BLaER1 treated with 17β-estradiol and CSF1 and Interleukin-3, amounts not matched to agents 10 nM and 100 nM (cell line): Measurements from ENCODE around the gene C1orf52.

Source experiments
- H3K27ac ChIP-seq, 11 experiments: shearing (Covaris generic); formaldehyde crosslinking; 2 replicates each; pipeline ENCODE4 v1.8.1; 2022
- H3K27me3 ChIP-seq, 11 experiments: shearing (Covaris generic); formaldehyde crosslinking; 2 replicates each; pipeline ENCODE4 v1.8.1; 2022
- H3K36me3 ChIP-seq, 11 experiments: shearing (Covaris generic); formaldehyde crosslinking; 2 replicates each; pipeline ENCODE4 v1.8.1; 2022
- H3K4me1 ChIP-seq, 10 experiments: shearing (Covaris generic); formaldehyde crosslinking; 2 replicates each; pipeline ENCODE4 v1.8.1; 2022
- H3K4me2 ChIP-seq, 11 experiments: shearing (Covaris generic); formaldehyde crosslinking; 2 replicates each; pipeline ENCODE4 v1.8.1; 2022
- H3K4me3 ChIP-seq, 10 experiments: shearing (Covaris generic); formaldehyde crosslinking; 2 replicates each; pipeline ENCODE4 v1.8.1; 2022
- H3K9ac ChIP-seq, 11 experiments: shearing (Covaris generic); formaldehyde crosslinking; 2 replicates each; pipeline ENCODE4 v1.8.1; 2022
- H3K9me3 ChIP-seq, 11 experiments: shearing (Covaris generic); formaldehyde crosslinking; replicated peaks in 1 of 11; 2 replicates each; pipeline ENCODE4 v1.8.1; 2022
- H4K20me1 ChIP-seq, 11 experiments: shearing (Covaris generic); formaldehyde crosslinking; 2 replicates each; pipeline ENCODE4 v1.8.1; 2022
- Cebpa-rat ChIP-seq, 11 experiments: shearing (Covaris generic); IDR thresholded peaks; 2 replicates each; pipeline ENCODE4 v1.8.1; 2022

Gene C1orf52

DNA sequence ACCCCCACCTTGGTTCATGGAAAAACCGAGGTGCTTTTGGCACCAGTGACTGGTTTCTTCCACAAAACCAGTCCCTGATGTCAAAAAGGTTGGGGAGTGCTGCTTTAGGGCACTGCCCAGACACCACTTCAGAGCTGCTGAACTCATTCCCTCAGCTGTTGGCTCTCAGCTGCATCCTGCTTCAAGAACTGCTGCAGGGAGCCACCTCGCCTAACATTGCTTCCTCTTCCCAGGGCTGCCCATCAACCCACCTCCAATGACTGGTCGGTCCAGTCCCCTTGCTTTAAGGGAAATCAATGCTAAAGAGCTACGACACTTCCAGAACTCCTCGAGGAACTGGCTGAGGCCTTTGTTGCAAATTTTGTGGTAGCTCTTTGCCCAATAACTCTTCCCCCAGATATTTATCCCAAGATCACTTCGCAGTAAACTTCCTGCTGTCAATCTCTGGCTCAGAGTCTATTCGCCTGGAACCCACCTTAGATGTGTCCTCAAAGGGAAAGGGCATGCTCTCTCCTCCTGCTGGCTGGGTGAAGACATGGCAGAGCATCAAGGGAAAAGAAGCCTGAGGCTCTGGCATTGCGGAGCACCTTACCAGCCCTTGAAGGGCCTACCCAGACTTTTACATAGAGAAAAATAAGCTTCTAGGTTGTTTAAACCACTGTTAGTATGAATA is 29.0 kb downstream of the C1orf52 start:
- no peak overlapping the region for H3K4me2 ChIP-seq
- H3K4me3 ChIP-seq, result no peak overlapping the region
- no peak overlapping the region for H3K27ac ChIP-seq
- no peaks in the 10 kb centered on the region for H3K9me3 ChIP-seq
- no peak overlapping the region for H3K9ac ChIP-seq
- no peaks in the 10 kb centered on the region for H3K27me3 ChIP-seq
- H3K36me3 ChIP-seq, result no peaks in the 10 kb centered on the region
- H4K20me1 ChIP-seq, result no peaks in the 10 kb centered on the region
- TF ChIP-seq Cebpa-rat (IDR thresholded peaks at IDR 0.05), result no peak
- H3K4me1 ChIP-seq, result no peaks in the 10 kb centered on the region

DNA sequence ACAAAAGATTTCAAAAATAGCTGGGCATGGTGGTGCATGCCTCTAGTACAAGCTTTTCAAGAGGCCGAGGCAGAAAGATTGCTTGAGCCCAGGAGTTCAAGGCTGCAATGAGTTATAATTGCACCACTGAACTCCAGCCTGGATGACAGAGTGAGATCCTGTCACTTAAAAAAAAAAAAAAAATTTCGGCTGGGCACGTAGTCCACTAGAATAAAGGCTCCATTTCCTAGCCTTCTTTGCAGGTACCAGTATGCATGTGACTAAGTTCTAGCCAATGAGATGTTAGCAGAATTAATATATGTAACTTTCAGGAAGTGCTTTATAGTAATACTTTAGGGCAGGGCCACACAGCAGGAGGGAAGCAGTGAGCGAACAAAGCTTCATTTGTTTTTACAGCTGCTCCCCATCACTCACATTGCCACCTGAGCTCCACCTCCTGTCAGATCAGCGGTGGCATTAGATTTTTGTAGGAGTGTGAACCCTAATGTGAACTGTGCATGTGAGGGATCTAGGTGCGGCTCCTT is 29.8 kb downstream of the C1orf52 start:
- no peaks in the 10 kb centered on the region for H3K9me3 ChIP-seq
- TF ChIP-seq Cebpa-rat (IDR thresholded peaks at IDR 0.05), result no peak
- no peak overlapping the region for H3K9ac ChIP-seq
- H3K27me3 ChIP-seq, result no peaks in the 10 kb centered on the region
- no peak overlapping the region for H3K4me2 ChIP-seq
- no peaks in the 10 kb centered on the region for H4K20me1 ChIP-seq
- no peaks in the 10 kb centered on the region for H3K4me1 ChIP-seq
- no peaks in the 10 kb centered on the region for H3K36me3 ChIP-seq
- H3K4me3 ChIP-seq, result no peak overlapping the region
- no peak overlapping the region for H3K27ac ChIP-seq

DNA sequence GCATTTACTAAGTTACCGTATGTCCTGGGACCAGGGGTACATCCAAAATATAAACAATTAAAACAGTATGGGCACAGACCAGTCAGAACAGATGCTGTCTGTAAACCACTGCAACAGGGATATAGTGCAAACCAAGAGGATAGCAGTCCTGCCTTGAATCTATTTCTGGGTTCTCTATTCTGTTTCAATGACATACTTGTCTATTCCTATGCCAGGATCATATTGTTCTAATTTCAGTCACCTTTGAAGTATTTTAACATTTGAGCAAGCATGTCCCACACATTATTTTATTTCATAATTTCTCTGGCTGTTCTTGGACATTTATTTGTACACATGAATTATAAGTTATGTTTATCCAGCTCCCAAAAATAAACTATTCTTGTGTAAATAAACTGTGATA is 30.5 kb downstream of the C1orf52 start:
- H3K36me3 ChIP-seq, result no peaks in the 10 kb centered on the region
- H3K27ac ChIP-seq, result no peak overlapping the region
- no peak for TF ChIP-seq Cebpa-rat (IDR thresholded peaks at IDR 0.05)
- H3K9me3 ChIP-seq, result no peaks in the 10 kb centered on the region
- no peak overlapping the region for H3K9ac ChIP-seq
- no peaks in the 10 kb centered on the region for H3K27me3 ChIP-seq
- no peak overlapping the region for H3K4me3 ChIP-seq
- no peaks in the 10 kb centered on the region for H3K4me1 ChIP-seq
- no peaks in the 10 kb centered on the region for H4K20me1 ChIP-seq
- H3K4me2 ChIP-seq, result no peak overlapping the region

DNA sequence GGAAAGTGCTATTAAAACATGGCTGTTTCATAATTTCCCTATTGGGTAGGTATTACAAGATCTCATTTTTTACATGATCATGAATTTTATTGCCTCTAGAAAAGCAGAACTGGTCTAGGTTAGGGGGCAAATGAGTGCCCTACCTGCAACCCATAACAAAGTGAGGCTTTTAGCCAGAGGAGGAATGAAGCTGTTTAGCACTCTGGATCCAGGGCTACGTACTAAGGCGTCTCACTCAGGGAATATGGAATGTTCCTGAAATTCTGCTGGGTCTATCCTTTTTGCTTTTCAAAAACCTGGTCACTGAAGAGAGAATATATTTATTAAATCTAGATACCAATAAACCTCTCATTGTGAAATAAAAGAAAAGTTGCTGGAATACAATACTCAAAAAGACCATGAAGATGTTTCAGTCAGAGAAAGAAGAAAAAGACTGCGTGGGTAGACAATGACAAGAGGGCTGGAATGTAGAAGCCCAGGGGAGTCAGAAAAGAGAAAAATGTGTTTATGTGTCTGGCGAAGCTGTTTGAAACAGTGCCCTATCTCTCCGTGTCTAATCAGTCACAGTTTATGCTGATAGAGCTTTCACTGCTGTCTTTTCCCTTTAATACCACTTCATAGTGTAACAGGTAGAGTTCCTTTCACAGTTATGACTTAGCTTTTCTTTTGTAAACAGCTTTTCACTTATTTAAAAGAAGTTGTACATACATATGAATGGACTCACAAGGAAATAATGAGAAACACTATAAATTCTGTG is 33.7 kb downstream of the C1orf52 start:
- Histone ChIP-seq H3K9ac (no peak overlapping the region), H3K4me1 (no peaks in the 10 kb centered on the region), H3K27me3 (no peaks in the 10 kb centered on the region), H4K20me1 (no peaks in the 10 kb centered on the region), H3K36me3 (no peaks in the 10 kb centered on the region), H3K9me3 (no peaks in the 10 kb centered on the region), H3K4me3 (no peak overlapping the region), H3K4me2 (no peak overlapping the region), H3K27ac (no peak overlapping the region)
- no peak for TF ChIP-seq Cebpa-rat (IDR thresholded peaks at IDR 0.05)

DNA sequence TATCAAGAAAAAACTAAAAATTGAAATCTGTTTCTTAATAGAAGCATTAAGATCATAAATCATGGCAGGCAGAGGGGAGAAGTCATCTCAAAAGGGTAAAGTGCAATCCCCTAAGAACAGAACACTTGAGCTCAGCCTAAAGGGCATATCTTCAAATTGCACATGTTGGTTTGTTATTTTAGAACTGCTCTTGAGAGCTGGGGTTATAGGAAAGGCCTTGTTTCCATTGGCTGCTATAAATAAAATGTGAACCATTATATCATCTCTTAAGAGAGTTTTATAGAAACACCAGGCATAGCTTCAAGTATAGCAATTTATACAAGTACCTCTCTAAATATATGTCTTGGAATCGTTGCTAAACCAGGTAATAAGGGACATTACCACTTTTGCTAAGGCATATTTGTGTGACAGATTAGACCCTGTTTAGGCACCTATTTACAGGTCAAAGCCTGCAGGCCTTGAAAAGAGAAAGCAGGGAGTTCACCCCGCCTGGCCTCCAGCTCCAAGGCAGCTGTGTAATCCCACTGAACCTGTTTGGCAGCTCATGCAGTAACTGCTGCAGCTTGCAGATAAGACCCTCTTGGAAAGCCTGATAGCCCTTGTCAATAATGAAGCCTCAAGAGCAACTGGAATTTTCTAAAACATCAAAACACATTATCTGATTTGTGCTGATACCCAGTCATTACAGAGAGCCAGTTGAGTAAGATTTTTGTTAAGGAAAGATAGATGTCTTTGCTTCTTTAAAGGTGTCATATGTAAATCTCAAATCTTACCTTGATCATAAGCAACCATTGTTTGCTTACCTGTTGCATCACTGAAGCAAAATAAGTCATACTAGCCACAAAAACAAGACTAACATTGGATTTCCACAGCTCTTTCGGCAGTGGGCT is 34.5 kb downstream of the C1orf52 start:
- no peaks in the 10 kb centered on the region for H3K4me1 ChIP-seq
- H3K4me2 ChIP-seq, result no peak overlapping the region
- no peaks in the 10 kb centered on the region for H3K27me3 ChIP-seq
- no peak for TF ChIP-seq Cebpa-rat (IDR thresholded peaks at IDR 0.05)
- no peak overlapping the region for H3K27ac ChIP-seq
- H3K36me3 ChIP-seq, result no peaks in the 10 kb centered on the region
- no peaks in the 10 kb centered on the region for H3K9me3 ChIP-seq
- H3K9ac ChIP-seq, result no peak overlapping the region
- no peaks in the 10 kb centered on the region for H4K20me1 ChIP-seq
- H3K4me3 ChIP-seq, result no peak overlapping the region

DNA sequence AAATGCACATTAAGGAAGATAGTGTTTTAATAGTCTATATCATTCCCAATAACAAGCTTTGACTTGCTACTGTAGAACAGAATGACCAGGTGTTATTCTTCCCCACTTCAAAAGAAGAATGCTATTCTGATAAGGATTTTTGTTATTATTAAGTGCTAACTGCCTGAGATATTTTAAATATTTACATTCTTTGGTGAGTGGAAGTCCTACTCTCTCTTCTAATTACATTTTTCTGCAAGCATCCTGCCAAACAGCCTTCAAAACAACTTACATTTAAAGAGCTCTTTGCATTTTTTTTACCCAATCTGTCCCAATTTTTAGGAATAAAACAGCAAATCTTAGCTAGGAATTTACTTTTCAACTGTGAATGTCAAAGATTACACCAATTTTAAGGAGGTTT is 35.2 kb downstream of the C1orf52 start:
- no peak for TF ChIP-seq Cebpa-rat (IDR thresholded peaks at IDR 0.05)
- no peak overlapping the region for H3K9ac ChIP-seq
- H3K4me2 ChIP-seq, result no peak overlapping the region

DNA sequence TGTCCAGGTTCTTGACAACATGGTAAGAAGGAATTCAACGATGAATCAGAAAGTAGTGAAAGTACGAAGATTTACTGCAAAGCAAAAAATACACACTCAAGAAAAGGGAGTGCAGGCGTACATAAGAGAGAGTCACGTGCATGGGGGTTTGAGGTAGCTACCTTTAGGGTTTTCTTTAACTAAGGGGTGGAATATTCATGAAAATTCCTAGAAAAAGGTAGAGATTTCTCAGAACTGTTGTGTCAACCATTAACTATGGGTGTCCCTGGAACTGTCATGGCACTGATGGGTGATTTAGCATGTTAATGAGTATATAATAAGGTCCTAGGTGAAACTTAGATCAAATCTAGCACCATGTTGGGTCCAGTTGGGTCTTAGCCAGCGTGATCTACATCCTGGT is 36.1 kb downstream of the C1orf52 start:
- H3K9ac ChIP-seq, result no peak overlapping the region
- no peak overlapping the region for H3K4me2 ChIP-seq
- TF ChIP-seq Cebpa-rat (IDR thresholded peaks at IDR 0.05), result no peak
- no peaks in the 10 kb centered on the region for H3K9me3 ChIP-seq
- H3K36me3 ChIP-seq, result no peaks in the 10 kb centered on the region
- H4K20me1 ChIP-seq, result no peaks in the 10 kb centered on the region
- H3K4me3 ChIP-seq, result no peak overlapping the region
- no peak overlapping the region for H3K27ac ChIP-seq
- H3K4me1 ChIP-seq, result no peaks in the 10 kb centered on the region
- no peaks in the 10 kb centered on the region for H3K27me3 ChIP-seq

More for the DNA sequence above, 35.2 kb downstream of the C1orf52 start:
- Histone ChIP-seq H4K20me1 (no peaks in the 10 kb centered on the region), H3K27me3 (no peaks in the 10 kb centered on the region), H3K36me3 (no peaks in the 10 kb centered on the region), H3K9me3 (no peaks in the 10 kb centered on the region), H3K27ac (no peak overlapping the region), H3K4me3 (no peak overlapping the region), H3K4me1 (no peaks in the 10 kb centered on the region)

DNA sequence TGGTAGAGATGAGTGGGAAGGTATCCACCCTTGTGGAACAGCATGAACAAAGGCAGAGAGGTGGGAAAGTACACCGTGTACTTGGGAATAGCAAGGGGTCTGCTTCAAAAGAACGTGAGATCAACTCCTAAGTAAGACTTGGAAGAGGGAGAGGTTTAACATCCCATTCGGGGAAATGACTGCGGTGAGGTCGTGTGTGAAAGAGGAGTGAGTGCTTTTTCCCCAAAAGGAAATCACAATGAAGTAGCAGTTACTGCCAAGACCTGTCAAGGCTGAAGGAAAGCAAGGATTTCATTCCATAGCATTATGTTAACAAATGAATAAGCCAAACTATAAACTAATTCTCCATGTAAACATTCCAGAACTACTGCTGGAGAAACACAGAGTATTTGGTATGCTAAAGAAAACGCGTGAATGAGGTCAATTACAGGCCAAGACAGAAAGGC is 38.7 kb downstream of the C1orf52 start:
- Histone ChIP-seq H3K4me3 (no peak overlapping the region), H3K9ac (no peak overlapping the region), H3K9me3 (no peaks in the 10 kb centered on the region), H3K27me3 (no peaks in the 10 kb centered on the region), H4K20me1 (no peaks in the 10 kb centered on the region), H3K4me2 (no peak overlapping the region), H3K27ac (no peak overlapping the region), H3K36me3 (no peaks in the 10 kb centered on the region), H3K4me1 (no peaks in the 10 kb centered on the region)
- no peak for TF ChIP-seq Cebpa-rat (IDR thresholded peaks at IDR 0.05)

DNA sequence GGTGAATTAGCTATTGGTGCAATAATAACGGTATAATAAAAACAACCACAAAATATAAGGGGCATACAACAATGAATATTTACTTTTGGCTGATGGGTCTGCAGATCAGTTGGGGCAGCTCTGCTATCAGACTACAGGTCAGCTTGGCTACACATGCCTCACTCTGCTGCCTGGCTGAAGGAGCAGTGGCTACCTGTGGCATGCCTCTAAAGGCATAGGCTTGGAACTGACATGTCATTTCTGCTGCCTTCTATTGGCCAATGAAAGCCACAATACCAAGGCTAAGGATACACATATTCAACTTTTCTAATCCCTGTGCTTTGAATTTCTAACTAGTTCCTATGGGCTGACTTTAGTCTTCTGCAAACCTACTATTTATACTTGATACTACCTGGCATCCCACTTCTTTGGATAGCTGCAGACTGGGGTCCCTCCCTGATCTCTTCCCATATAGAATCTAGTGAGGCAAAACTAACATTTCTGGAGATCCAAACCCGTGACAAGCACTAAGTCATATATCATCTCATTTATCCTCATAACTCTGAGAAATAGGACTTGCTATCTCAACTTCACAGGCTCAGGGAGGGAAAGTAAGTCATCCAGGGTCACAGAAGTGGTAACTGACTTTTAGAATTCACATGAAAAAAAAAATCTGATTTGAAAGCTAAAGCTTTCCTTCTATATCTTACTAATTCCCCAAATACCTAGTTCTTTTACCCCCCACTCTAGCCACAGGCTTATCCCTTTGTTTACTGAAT is 39.4 kb downstream of the C1orf52 start:
- H3K27ac ChIP-seq, result no peak overlapping the region
- no peak for TF ChIP-seq Cebpa-rat (IDR thresholded peaks at IDR 0.05)
- no peaks in the 10 kb centered on the region for H3K9me3 ChIP-seq
- H3K4me2 ChIP-seq, result no peak overlapping the region
- no peaks in the 10 kb centered on the region for H3K4me1 ChIP-seq
- H3K9ac ChIP-seq, result no peak overlapping the region
- no peaks in the 10 kb centered on the region for H3K36me3 ChIP-seq
- H3K27me3 ChIP-seq, result no peaks in the 10 kb centered on the region
- no peak overlapping the region for H3K4me3 ChIP-seq
- H4K20me1 ChIP-seq, result no peaks in the 10 kb centered on the region
